K562 (cell line): ENCODE results near the gene EFR3B. TPM values are rescaled to one million over a fixed set of nuclear protein-coding genes. Genes with fewer than 3 reads are reported as not detected.

Source experiments
- ATAC-seq: fragments of 200-7000 bp; cut with Tn5 transposase; 3 replicates; pipeline ENCODE4 v1.9.1; 2020; ENCODE audit warnings: moderate library complexity
- BruUV-seq: library from RNA; stranded (reverse); fragments of 400-500 nt; replicated peaks from 2 replicates; lab custom pipeline; 2021; lab: Mats Ljungman, UMichigan
- CTCF ChIA-PET: fragments of 300-600 bp; formaldehyde crosslinking; extraction: SDS; loops from one replicate; lab custom pipeline; 2021; ENCODE audit warnings: low intra/inter-chr PET ratio; lab: Yijun Ruan, JAX
- POLR2A ChIA-PET: fragments of 300-600, 350-650 bp; sonication (Branson Sonifier 250); formaldehyde crosslinking; extraction: SDS; loops from one replicate; lab custom pipeline; 2021; ENCODE audit warnings: antibody characterized with exemption, inconsistent platforms; lab: Yijun Ruan, JAX
- DNase-seq, 4 experiments: peaks; one replicate each; pipeline versions ENCODE4 v3.0.0 to v3.0.0-alpha.2; 2011 to 2018; ENCODE audit warnings: low spot score in 3 of 4, mixed read lengths in 3 of 4; ENCODE audit errors: extremely low read depth in 1 of 4
- FAIRE-seq: peaks from 2 replicates; lab custom pipeline; 2011; peaks lifted over from hg19 to GRCh38; lab: Jason Lieb, UNC
- H2AFZ ChIP-seq: 2 replicates; pipeline ENCODE4 v1.6.0; 2011; ENCODE audit warnings: low read depth, low read length, control low read depth, inconsistent platforms
- H3K27ac ChIP-seq: fragments of 200-600 bp; 3 replicates; pipeline ENCODE4 v1.8.0; 2011; ENCODE audit warnings: low read depth, mild to moderate bottlenecking, control low read depth, inconsistent platforms, low read length, moderate library complexity, mixed read lengths; ENCODE audit errors: extremely low read depth
- H3K27me3 ChIP-seq, 2 experiments: fragments of 300-600 bp in 1 of 2; 2 replicates in 1 of 2; 3 replicates in 1 of 2; pipeline versions ENCODE4 v1.6.0 to v1.8.0; 2011; ENCODE audit warnings: inconsistent platforms in 2 of 2, low read length in 2 of 2, mild to moderate bottlenecking in 1 of 2, mixed read lengths in 1 of 2, moderate library complexity in 1 of 2; ENCODE audit not compliant: control insufficient read depth in 2 of 2, insufficient read depth in 2 of 2
- H3K36me3 ChIP-seq: fragments of 300-600 bp; 3 replicates; pipeline ENCODE4 v1.8.0; 2011; ENCODE audit warnings: mild to moderate bottlenecking, low read length, inconsistent platforms; ENCODE audit not compliant: control insufficient read depth, insufficient read depth
- H3K4me1 ChIP-seq, 2 experiments: fragments of 200-600 bp in 1 of 2; replicated peaks in 1 of 2; 2 replicates in 1 of 2; 3 replicates in 1 of 2; pipeline versions ENCODE4 v1.5.1 to v1.8.0; 2011; ENCODE audit warnings: inconsistent platforms in 2 of 2, low read length in 2 of 2, mild to moderate bottlenecking in 1 of 2, mixed read lengths in 1 of 2, moderate library complexity in 1 of 2; ENCODE audit not compliant: control insufficient read depth in 2 of 2, insufficient read depth in 2 of 2
- H3K4me2 ChIP-seq: 2 replicates; pipeline ENCODE4 v1.6.1; 2011; ENCODE audit warnings: low read length, control low read depth, inconsistent platforms, mixed read lengths; ENCODE audit not compliant: insufficient read depth
- H3K4me3 ChIP-seq: fragments of 200-600 bp; sonication (generic), shearing (Covaris generic); 2 replicates; pipeline ENCODE4 v1.5.1; 2016; ENCODE audit warnings: control low read depth, inconsistent platforms
- H3K79me2 ChIP-seq: fragments of 200-600 bp; 3 replicates; pipeline ENCODE4 v1.8.0; 2011; ENCODE audit warnings: low read length, inconsistent platforms; ENCODE audit not compliant: control insufficient read depth, insufficient read depth
- H3K9ac ChIP-seq, 2 experiments: 2 replicates each; pipeline versions ENCODE4 v1.6.0 to v1.6.1; 2011; ENCODE audit warnings: low read depth in 2 of 2, low read length in 2 of 2, control low read depth in 1 of 2, inconsistent platforms in 1 of 2, mild to moderate bottlenecking in 1 of 2, mixed read lengths in 1 of 2; ENCODE audit not compliant: insufficient read depth in 1 of 2
- H3K9me1 ChIP-seq: one replicate; pipeline ENCODE4 v1.6.0; 2011; ENCODE audit warnings: inconsistent platforms, mild to moderate bottlenecking, low read length, moderate library complexity; ENCODE audit not compliant: control insufficient read depth, insufficient read depth
- H3K9me3 ChIP-seq: replicated peaks from 2 replicates; pipeline ENCODE4 v1.5.1; 2011; ENCODE audit warnings: low read depth, low read length, inconsistent platforms; ENCODE audit not compliant: control insufficient read depth, insufficient read depth
- H4K20me1 ChIP-seq: replicated peaks from 2 replicates; pipeline ENCODE4 v1.6.1; 2011; ENCODE audit warnings: low read length, inconsistent platforms, mixed read lengths; ENCODE audit not compliant: control insufficient read depth, insufficient read depth
- BHLHE40 ChIP-seq: IDR thresholded peaks from 2 replicates; pipeline ENCODE4 v1.6.1; 2011; ENCODE audit warnings: low read length, improper control_type of control experiment
- HDAC1 ChIP-seq, 2 experiments: fragments of 450-650 bp; IDR thresholded peaks; 2 replicates each; pipeline ENCODE4 v1.6.1; 2016 to 2017; ENCODE audit warnings: inconsistent platforms in 1 of 2, mild to moderate bottlenecking in 1 of 2, moderate library complexity in 1 of 2
- KLF16 ChIP-seq: IDR thresholded peaks from 2 replicates; pipeline ENCODE4 v1.6.1; 2016; ENCODE audit warnings: antibody characterized with exemption
- MEF2D ChIP-seq: conservative IDR thresholded peaks from 2 replicates; pipeline ENCODE4 v1.6.1; 2016; ENCODE audit warnings: low read depth, missing genetic modification characterization, missing compliant biosample characterization
- RBM15 ChIP-seq: fragments of 200-400 bp; formaldehyde crosslinking; IDR thresholded peaks from 2 replicates; pipeline ENCODE4 v1.6.1; 2018; ENCODE audit warnings: mild to moderate bottlenecking, low read length, moderate library complexity; ENCODE audit not compliant: insufficient read depth
- SAP30 ChIP-seq: fragments of 200-600 bp; sonication (generic); IDR thresholded peaks from 2 replicates; pipeline ENCODE4 v1.6.1; 2012; ENCODE audit warnings: borderline replicate concordance, low read depth, mild to moderate bottlenecking, moderate library complexity, low read length, control low read depth, inconsistent platforms; ENCODE audit not compliant: insufficient read depth, poor library complexity, severe bottlenecking
- WGBS: fragments of 100-300 bp; shearing (Covaris generic); methylation state at CpG from one replicate; pipeline ENCODE4 v1.1.6; 2016; ENCODE audit warnings: low coverage, mixed read lengths; ENCODE audit not compliant: insufficient coverage; ENCODE audit errors: missing lambda C conversion rate; 5-methylcytosine and 5-hydroxymethylcytosine counted together
- in situ Hi-C: fragments of 300-500 bp; cut with MboI; formaldehyde crosslinking; loops from 4 replicates; pipeline ENCODE4 v1.15.0; 2018; ENCODE audit warnings: inconsistent platforms, mixed read lengths
- intact Hi-C: fragments of 100-400 bp; cut with micrococcal nuclease; formaldehyde crosslinking; loops from 2 replicates; pipeline ENCODE4 v1.14.2; 2022
- polyA plus RNA-seq, 8 experiments: library from polyadenylated mRNA; depleted of rRNA in 4 of 8; stranded (reverse) in 5 of 8; unstranded in 3 of 8; fragments of >200 nt; fragmentation: Nextera tagmentation in 2 of 8; fragmentation: Illumina TruSeq in 1 of 8; extraction: Ambion mirVana in 2 of 8; extraction: Trizol in 1 of 8; gene quantifications; 2 replicates each; pipeline versions ENCODE4 v1.2.1 to v1.2.3, GENCODE V29; 2011 to 2014; ENCODE audit warnings: inconsistent platforms in 1 of 8, missing spikeins in 1 of 8
- total RNA-seq, 7 experiments: library from RNA; depleted of rRNA in 6 of 7; stranded (reverse); fragments of >200 nt in 6 of 7; fragmentation: Illumina TruSeq in 2 of 7; extraction: Trizol in 2 of 7; gene quantifications; 2 replicates each; pipeline versions ENCODE4 v1.2.1 to v1.2.3, GENCODE V29; 2011 to 2021; ENCODE audit warnings: low replicate concordance in 1 of 7
- TF ChIP-seq, protein P1 (sequence below): sonication (generic); formaldehyde crosslinking; IDR thresholded peaks from 2 replicates; pipeline ENCODE4 v1.8.1; 2023; ENCODE audit warnings: mild to moderate bottlenecking, missing genetic modification reagents
- TF ChIP-seq, protein P2 (sequence below), 3 experiments: fragments of 200-800 bp in 1 of 3; sonication (Bioruptor generic) in 1 of 3; sonication (generic) in 1 of 3; formaldehyde crosslinking in 1 of 3; IDR thresholded peaks; 2 replicates each; pipeline versions ENCODE4 v1.6.1 to v1.8.0; 2016 to 2022; ENCODE audit warnings: mild to moderate bottlenecking in 2 of 3, missing compliant biosample characterization in 2 of 3, missing genetic modification characterization in 2 of 3, missing genetic modification reagents in 1 of 3

Gene EFR3B
- total and polyA plus RNA-seq, 9 of the 15 experiments (the other 6 are each of a cell fraction or from before 2014, with no cell fraction given), result not detected

DNA sequence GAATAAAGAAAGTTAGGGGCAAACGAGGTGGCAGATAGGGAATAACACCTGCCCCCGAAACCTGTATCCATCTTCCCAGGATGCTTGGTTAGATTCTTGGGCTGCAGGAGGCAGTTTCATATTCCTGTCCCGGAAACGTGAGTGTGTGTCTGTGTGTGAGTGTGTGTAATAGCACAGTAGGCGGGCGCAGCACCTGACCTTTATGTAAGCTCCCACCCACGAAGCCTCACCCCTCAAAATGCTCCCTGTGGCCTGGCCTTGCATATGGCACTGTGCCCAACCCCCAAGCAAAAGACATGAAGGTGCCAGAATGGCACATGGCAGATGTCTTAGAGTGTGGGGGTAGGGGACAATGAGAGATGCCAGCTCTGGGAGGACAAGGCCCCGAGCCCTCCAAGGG is 48.9 kb downstream of the EFR3B start:
- BruUV-seq, result no TSS peak
- FAIRE-seq, result no peak
- H3K9ac ChIP-seq, result no peak overlapping the region
- H4K20me1 ChIP-seq, result no peaks in the 10 kb centered on the region
- CTCF ChIA-PET, result no interaction called here
- H3K27ac ChIP-seq, result no peak overlapping the region
- no peaks in the 10 kb centered on the region for H3K9me1 ChIP-seq
- H3K9me3 ChIP-seq, result no peaks in the 10 kb centered on the region
- in situ Hi-C loops, result no loop called here
- peaks cover 3 to 41% of the 10 kb centered on the region in 2 experiments; a peak in 4 of 5 replicates for H3K27me3 ChIP-seq
- intact Hi-C loops, result no loop called here
- TF ChIP-seq RBM15 (no peak), HDAC1 (IDR thresholded peaks at IDR 0.05) (no peak), KLF16 (no peak), MEF2D (tag) (no peak), BHLHE40 (no peak), SAP30 (no peak)
- TF ChIP-seq, protein P1, sequence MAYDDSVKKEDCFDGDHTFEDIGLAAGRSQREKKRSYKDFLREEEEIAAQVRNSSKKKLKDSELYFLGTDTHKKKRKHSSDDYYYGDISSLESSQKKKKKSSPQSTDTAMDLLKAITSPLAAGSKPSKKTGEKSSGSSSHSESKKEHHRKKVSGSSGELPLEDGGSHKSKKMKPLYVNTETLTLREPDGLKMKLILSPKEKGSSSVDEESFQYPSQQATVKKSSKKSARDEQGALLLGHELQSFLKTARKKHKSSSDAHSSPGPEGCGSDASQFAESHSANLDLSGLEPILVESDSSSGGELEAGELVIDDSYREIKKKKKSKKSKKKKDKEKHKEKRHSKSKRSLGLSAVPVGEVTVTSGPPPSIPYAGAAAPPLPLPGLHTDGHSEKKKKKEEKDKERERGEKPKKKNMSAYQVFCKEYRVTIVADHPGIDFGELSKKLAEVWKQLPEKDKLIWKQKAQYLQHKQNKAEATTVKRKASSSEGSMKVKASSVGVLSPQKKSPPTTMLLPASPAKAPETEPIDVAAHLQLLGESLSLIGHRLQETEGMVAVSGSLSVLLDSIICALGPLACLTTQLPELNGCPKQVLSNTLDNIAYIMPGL, result no peak
- TF ChIP-seq, protein P2, sequence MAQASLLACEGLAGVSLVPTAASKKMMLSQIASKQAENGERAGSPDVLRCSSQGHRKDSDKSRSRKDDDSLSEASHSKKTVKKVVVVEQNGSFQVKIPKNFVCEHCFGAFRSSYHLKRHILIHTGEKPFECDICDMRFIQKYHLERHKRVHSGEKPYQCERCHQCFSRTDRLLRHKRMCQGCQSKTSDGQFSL (CRISPR knock-in tag; IDR thresholded peaks at IDR 0.05), result no peak
- TF ChIP-seq, protein P2 (tag; IDR thresholded peaks at IDR 0.05), result no peak
- no peak overlapping the region for H3K4me2 ChIP-seq
- no peak overlapping the region for H2AFZ ChIP-seq
- POLR2A ChIA-PET, result interaction anchor here (0.5 kb wide), 1 partner anchor 17 kb away, joined by 3 read pairs; no protein-coding TSS in a partner anchor
- ATAC-seq, result no peak
- H3K36me3 ChIP-seq, result no peaks in the 10 kb centered on the region
- H3K4me3 ChIP-seq, result no peak overlapping the region
- no peak for DNase-seq
- 0% methylated on average over 8 of the region's 8 CpGs for WGBS
- no peaks in the 10 kb centered on the region for H3K79me2 ChIP-seq
- H3K4me1 ChIP-seq, result no peaks in the 10 kb centered on the region; a peak in 1 of 5 replicates
